Psoas muscle (tissue), 8 donors: ENCODE measurements around the gene HOXB2. TPM values are rescaled to one million over a fixed set of nuclear protein-coding genes. Genes with fewer than 3 reads are reported as not detected.
"Not testable (repeated sequence)": the region's sequence is repeated elsewhere in the genome, so short reads cannot be mapped to it uniquely, and the experiment has no call there.

ENCODE experiments used
- ATAC-seq, 4 donors: fragments of 200-7000 bp; cut with Tn5 transposase; one replicate each; pipeline ENCODE4 v1.9.1; 2020; ENCODE audit warnings: moderate library complexity in 3 of 4, mild to moderate bottlenecking in 2 of 4
- DNase-seq, 2 donors: peaks; one replicate each; pipeline ENCODE4 v3.0.0-alpha.2; 2020
- H3K27ac ChIP-seq: fragments of 200-600 bp; one replicate; pipeline ENCODE4 v1.8.0; 2022
- H3K27me3 ChIP-seq, 3 donors: fragments of 200-600 bp in 1 of 3; one replicate each; pipeline versions ENCODE4 v1.6.1 to v1.8.0; 2013 to 2022; ENCODE audit warnings: low read length in 2 of 3, mild to moderate bottlenecking in 2 of 3, moderate library complexity in 1 of 3; ENCODE audit not compliant: insufficient read depth in 3 of 3
- H3K36me3 ChIP-seq, 2 donors: fragments of 200-600 bp in 1 of 2; one replicate each; pipeline versions ENCODE4 v1.6.1 to v1.8.0; 2013 to 2022; ENCODE audit warnings: low read depth in 1 of 2, mild to moderate bottlenecking in 1 of 2, moderate library complexity in 1 of 2; ENCODE audit not compliant: insufficient read depth in 1 of 2
- H3K4me1 ChIP-seq: fragments of 200-600 bp; one replicate; pipeline ENCODE4 v1.8.0; 2022
- H3K4me3 ChIP-seq: fragments of 200-600 bp; one replicate; pipeline ENCODE4 v1.8.0; 2022; ENCODE audit warnings: mild to moderate bottlenecking
- H3K9me3 ChIP-seq: fragments of 200-600 bp; one replicate; pipeline ENCODE4 v1.8.0; 2022
- WGBS, 3 donors: extraction: QIAGEN DNeasy Blood & Tissue Kit; methylation state at CpG; one replicate each; pipeline versions ENCODE4 v1.1.6 to v1.1.7; 2013; 5-methylcytosine and 5-hydroxymethylcytosine counted together
- intact Hi-C, 2 donors: fragments of 100-400 bp; cut with DNase I; formaldehyde crosslinking; loops; one replicate each; pipeline versions ENCODE4 v1.11.0 to v1.14.2; 2022
- polyA plus RNA-seq, 3 donors: library from polyadenylated mRNA; stranded (reverse); fragments of 200-250 nt; gene quantifications; one replicate each; pipeline ENCODE4 v1.2.3, GENCODE V29; 2013
- total RNA-seq, 4 donors: library from RNA; stranded (reverse); fragmentation: NEBNext Ultra II Directional in 2 of 4; extraction: Animal tissue kit (Norgen Biotek cat#: 25700) in 2 of 4; gene quantifications; one replicate each; pipeline versions ENCODE4 v1.2.1 to v1.2.4, GENCODE V29; 2021 to 2023
- TF ChIP-seq, protein P1 (sequence below): fragments of 200-600 bp; IDR thresholded peaks from one replicate; pipeline ENCODE4 v1.8.0; 2022; ENCODE audit warnings: antibody characterized with exemption
- donor health status: healthy with polysubstance abuse.
- donor health status: DM: no; HTN: no; CAD: no; lungs with moderate emphysema.
- donor health status: Bipolar disorder and iron deficiency.
- donor health status: healthy.
- donor health status: DM: yes; HTN: yes; CAD: no.
- donor health status: DM: no; HTN: no; CAD: no.
- donor health status: DM: no; HTN: no; CAD: no.
- donor health status: DM: yes; HTN: yes; CAD: no.

HOXB2 gene
- total and polyA plus RNA-seq, 7 donors, result 3.1 to 12.9 (median 5.0) TPM

GRCh38 chr17:48541036-48541576 is 3.8 kb downstream of the HOXB2 start:
- no peak for DNase-seq
- Histone ChIP-seq H3K4me1 (peaks cover 5% of the 10 kb centered on the region), H3K27me3 (peaks cover 4 to 9% (median 9%) of the 10 kb centered on the region in 3 donors), H3K36me3 (no peaks in the 10 kb centered on the region), H3K4me3 (peak overlapping the region; percentile 85), H3K27ac (peak overlapping the region; percentile 89), H3K9me3 (no peaks in the 10 kb centered on the region)
- 36 to 47% (median 44%) methylated on average over 12 of the region's 12 CpGs for WGBS, 3 donors
- intact Hi-C loops, result loop anchor here in 1 of 2 donors (5.0 kb wide), 1 partner anchor 49 kb away; no protein-coding TSS in a partner anchor
- TF ChIP-seq, protein P1, sequence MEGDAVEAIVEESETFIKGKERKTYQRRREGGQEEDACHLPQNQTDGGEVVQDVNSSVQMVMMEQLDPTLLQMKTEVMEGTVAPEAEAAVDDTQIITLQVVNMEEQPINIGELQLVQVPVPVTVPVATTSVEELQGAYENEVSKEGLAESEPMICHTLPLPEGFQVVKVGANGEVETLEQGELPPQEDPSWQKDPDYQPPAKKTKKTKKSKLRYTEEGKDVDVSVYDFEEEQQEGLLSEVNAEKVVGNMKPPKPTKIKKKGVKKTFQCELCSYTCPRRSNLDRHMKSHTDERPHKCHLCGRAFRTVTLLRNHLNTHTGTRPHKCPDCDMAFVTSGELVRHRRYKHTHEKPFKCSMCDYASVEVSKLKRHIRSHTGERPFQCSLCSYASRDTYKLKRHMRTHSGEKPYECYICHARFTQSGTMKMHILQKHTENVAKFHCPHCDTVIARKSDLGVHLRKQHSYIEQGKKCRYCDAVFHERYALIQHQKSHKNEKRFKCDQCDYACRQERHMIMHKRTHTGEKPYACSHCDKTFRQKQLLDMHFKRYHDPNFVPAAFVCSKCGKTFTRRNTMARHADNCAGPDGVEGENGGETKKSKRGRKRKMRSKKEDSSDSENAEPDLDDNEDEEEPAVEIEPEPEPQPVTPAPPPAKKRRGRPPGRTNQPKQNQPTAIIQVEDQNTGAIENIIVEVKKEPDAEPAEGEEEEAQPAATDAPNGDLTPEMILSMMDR, result no peak
- no peak for ATAC-seq

DNA sequence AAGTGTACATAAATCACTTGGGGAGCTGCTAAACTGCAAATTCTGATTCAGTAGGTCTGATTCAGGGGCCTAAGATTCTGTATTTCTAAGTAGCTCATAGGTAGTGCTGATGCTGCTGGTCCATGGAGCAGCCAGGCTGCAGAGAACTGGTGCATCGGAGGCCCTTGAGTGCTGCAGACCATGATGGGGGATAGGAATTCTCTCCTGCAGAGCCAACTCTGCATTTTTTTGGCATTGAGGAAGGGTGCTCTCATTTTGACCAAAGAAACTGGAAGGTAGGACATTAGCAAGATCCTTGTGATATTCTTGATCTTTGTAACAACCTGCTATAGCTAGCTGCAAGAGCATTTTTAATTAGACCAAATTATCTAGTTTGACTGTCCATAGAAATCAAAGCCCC is 4.7 kb downstream of the HOXB2 start:
- H3K4me3 ChIP-seq, result no peak overlapping the region
- intact Hi-C loops, result loop anchor here in 1 of 2 donors (5.0 kb wide), 1 partner anchor 48 kb away; no protein-coding TSS in a partner anchor
- H3K36me3 ChIP-seq, result no peaks in the 10 kb centered on the region
- peaks cover 4 to 9% (median 9%) of the 10 kb centered on the region in 3 donors for H3K27me3 ChIP-seq
- H3K4me1 ChIP-seq, result no peaks in the 10 kb centered on the region
- no peak for DNase-seq
- ATAC-seq, result no peak
- H3K27ac ChIP-seq, result no peak overlapping the region
- TF ChIP-seq, protein P1, result no peak
- WGBS, 3 donors, result 95 to 100% (median 100%) methylated on average over 1 of the region's 1 CpG
- H3K9me3 ChIP-seq, result no peaks in the 10 kb centered on the region

- intact Hi-C loops, result no loop called here
- Histone ChIP-seq H3K27me3 (peaks cover 4 to 9% (median 9%) of the 10 kb centered on the region in 3 donors), H3K36me3 (no peaks in the 10 kb centered on the region), H3K27ac (no peak overlapping the region), H3K4me3 (no peak overlapping the region), H3K4me1 (no peaks in the 10 kb centered on the region), H3K9me3 (no peaks in the 10 kb centered on the region)
- DNase-seq (no peak), ATAC-seq (no peak)
- TF ChIP-seq, protein P1, result no peak
- WGBS, 3 donors, result 93 to 96% (median 93%) methylated on average over 4 of the region's 4 CpGs
These were observed 5.7 kb downstream of the HOXB2 start for GRCh38 chr17:48539177-48539576.

- TF ChIP-seq, protein P1, result no peak
- Histone ChIP-seq H3K27me3 (peaks cover 4 to 5% (median 4%) of the 10 kb centered on the region in 3 donors), H3K27ac (no peak overlapping the region), H3K9me3 (no peaks in the 10 kb centered on the region), H3K36me3 (no peaks in the 10 kb centered on the region), H3K4me3 (no peak overlapping the region), H3K4me1 (no peaks in the 10 kb centered on the region)
- intact Hi-C loops, result no loop called here
- no peak for ATAC-seq
- DNase-seq, result no peak
- 88 to 96% (median 94%) methylated on average over 3 of the region's 3 CpGs for WGBS, 3 donors
These were observed 7.6 kb downstream of the HOXB2 start for GRCh38 chr17:48537316-48537715.

DNA sequence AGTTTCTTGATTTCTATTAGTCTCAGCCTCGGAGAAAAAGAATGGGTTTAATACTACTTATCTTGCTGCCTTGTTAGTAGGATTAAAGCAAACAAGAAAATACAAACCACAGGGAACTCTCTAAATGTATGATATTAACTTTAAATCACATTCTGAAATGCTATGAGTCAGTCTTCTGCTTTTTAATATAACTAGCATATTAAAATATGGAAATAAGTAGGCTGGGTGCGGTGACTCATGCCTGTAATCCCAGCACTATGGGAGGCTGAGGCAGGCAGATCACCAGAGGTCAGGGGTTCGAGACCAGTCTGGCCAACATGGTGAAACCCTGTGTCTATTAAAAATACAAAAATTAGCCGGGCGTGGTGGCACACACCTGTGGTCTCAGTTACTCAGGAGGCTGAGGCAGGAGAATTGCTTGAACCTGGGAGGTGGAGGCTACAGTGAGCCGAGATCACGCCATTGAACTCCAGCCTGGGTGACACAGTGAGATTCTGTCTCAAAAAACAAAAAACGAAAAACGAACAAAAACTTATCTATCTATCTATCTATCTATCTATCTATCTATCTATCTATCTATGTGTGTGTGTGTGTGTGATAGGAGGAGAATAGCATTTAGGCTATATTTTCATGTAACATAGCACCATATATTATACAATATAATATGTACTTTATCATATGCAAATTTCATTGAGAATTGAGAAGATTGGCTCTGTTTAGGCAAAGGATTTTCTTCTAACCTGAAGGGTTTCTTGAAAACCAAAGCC is 8.9 kb downstream of the HOXB2 start:
- DNase-seq, intact Hi-C loops, H3K4me3 ChIP-seq, ATAC-seq, H3K4me1 ChIP-seq, H3K27me3 ChIP-seq, H3K36me3 ChIP-seq, H3K27ac ChIP-seq, H3K9me3 ChIP-seq: not testable (repeated sequence)
- WGBS, 3 donors, result 89 to 95% (median 91%) methylated on average over 9 of the region's 9 CpGs
